ENCODE data around the gene DSTN. TPM values are rescaled to one million over a fixed set of nuclear protein-coding genes. Genes with fewer than 3 reads are reported as not detected.

The DSTN gene
- total and polyA plus RNA-seq, 9 donors: 162 to 1,033 (median 324) TPM

GRCh38 chr20:17633850-17634500 is 64.1 kb downstream of the DSTN start:
- WGBS, 3 donors: 46 to 49% (median 48%) methylated on average over 13 to 18 of the region's 18 CpGs
- no peaks in the 10 kb centered on the region for H3K9me3 ChIP-seq
- intact Hi-C loops (cut with DNase I): no loop called here
- no peaks in the 10 kb centered on the region for H3K27me3 ChIP-seq
- no peak overlapping the region for H3K4me3 ChIP-seq
- peak overlapping the region; percentile 23 to 86 for H3K27ac ChIP-seq
- peak in 2 of 5 donors; percentile 67 to 70 for DNase-seq
- H3K4me1 ChIP-seq (ENCODE audit: insufficient read depth): peaks cover 39% of the 10 kb centered on the region
- H3K36me3 ChIP-seq: no peaks in the 10 kb centered on the region
- TF ChIP-seq CTCF (IDR thresholded peaks at IDR 0.05): no peak
- TF ChIP-seq POLR2A (IDR thresholded peaks at IDR 0.05): no peak
- TF ChIP-seq EP300 (IDR thresholded peaks at IDR 0.05): no peak

- DNase-seq: peak; percentile 83 to 90 (median 88)
- Histone ChIP-seq H3K27me3 (no peaks in the 10 kb centered on the region), H3K4me1 (ENCODE audit: insufficient read depth) (peaks cover 39% of the 10 kb centered on the region), H3K27ac (peak overlapping the region; percentile 23 to 86), H3K4me3 (no peak overlapping the region), H3K9me3 (no peaks in the 10 kb centered on the region), H3K36me3 (no peaks in the 10 kb centered on the region)
- intact Hi-C loops (cut with DNase I): no loop called here
- TF ChIP-seq POLR2A (IDR thresholded peaks at IDR 0.05) (no peak), CTCF (IDR thresholded peaks at IDR 0.05) (no peak), EP300 (IDR thresholded peaks at IDR 0.05) (no peak)
- WGBS, 3 donors: 12 to 15% (median 13%) methylated on average over 13 of the region's 13 CpGs
These were observed 64.9 kb downstream of the DSTN start for GRCh38 chr20:17634661-17635331.

DNA sequence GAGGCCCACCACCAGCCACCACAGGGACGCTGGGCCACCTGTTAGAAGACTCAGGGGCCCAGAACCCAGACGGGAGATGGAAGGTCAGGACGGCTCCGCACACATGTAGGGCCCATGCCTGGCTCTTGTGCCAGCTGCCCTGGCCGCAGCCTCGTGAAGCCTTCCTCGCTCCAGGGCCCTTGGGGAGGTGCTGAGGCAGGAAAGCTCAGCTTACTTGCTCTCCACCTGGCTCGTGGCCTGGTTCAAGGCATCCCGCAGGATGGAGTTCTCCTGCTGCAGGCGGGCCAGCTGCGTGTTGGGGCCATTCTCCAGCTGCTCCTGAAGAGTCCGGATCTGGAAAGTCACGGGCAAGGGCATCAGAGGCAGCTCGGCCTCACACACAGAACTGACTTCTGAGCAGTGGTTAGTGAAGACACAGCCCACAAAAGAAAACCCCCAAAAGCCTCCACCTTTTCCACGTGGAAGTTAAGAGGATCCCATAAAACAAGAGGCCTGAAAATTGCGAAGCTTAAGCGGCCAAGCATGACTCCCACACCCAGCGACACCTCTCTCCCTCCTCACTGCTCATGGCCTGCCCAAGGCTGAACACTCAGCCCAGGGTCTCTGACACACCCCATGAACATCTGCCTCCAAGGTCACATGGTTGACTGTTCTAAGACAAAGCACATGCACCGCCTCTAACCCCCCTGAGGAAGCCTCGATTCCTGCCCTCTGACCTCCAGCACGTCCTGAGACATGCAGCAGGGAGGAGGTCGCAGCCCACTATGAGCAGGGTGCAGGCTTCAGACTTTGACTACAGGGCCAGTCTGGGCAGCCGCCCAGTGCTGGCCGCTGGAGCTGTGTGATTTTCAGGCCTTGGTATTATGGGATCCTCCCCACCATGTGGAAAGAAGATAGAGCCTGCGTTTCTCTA is 65.7 kb downstream of the DSTN start:
- peak overlapping the region in 1 of 2 donors; percentile 86 for H3K27ac ChIP-seq
- peaks cover 39% of the 10 kb centered on the region for H3K4me1 ChIP-seq (ENCODE audit: insufficient read depth)
- DNase-seq: peak; percentile 71 to 90 (median 84)
- no peaks in the 10 kb centered on the region for H3K9me3 ChIP-seq
- no peak for TF ChIP-seq EP300 (IDR thresholded peaks at IDR 0.05)
- no peak for TF ChIP-seq POLR2A (IDR thresholded peaks at IDR 0.05)
- no peak for TF ChIP-seq CTCF (IDR thresholded peaks at IDR 0.05)
- H3K4me3 ChIP-seq: no peak overlapping the region
- 10 to 26% (median 13%) methylated on average over 25 of the region's 25 CpGs for WGBS, 3 donors
- H3K36me3 ChIP-seq: no peaks in the 10 kb centered on the region
- intact Hi-C loops (cut with DNase I): no loop called here
- H3K27me3 ChIP-seq: no peaks in the 10 kb centered on the region
